Omental fat pad (tissue), 4 donors: ENCODE measurements around the gene CLASP1. TPM values are rescaled to one million over a fixed set of nuclear protein-coding genes. Genes with fewer than 3 reads are reported as not detected.
A peak's percentile ranks its signal among the peaks of the same experiment; 100 is the strongest.

Experiments
- ATAC-seq: fragments of 150-250 bp; one replicate; pipeline ENCODE4 v1.9.1; 2016; ENCODE audit warnings: mild to moderate bottlenecking, moderate library complexity; ENCODE audit not compliant: low FRiP score
- DNase-seq: peaks from one replicate; pipeline ENCODE4 v3.0.0-alpha.2; 2019; ENCODE audit warnings: low spot score
- total RNA-seq, 4 donors: library from RNA; depleted of rRNA; stranded (reverse); fragments of >200 nt; gene quantifications; one replicate each; pipeline ENCODE4 v1.1.0, GENCODE V29; 2016
- TF ChIP-seq, protein P1 (sequence below), 3 donors: fragments of 450-650 bp; IDR thresholded peaks; one replicate each; pipeline ENCODE4 v1.5.1; 2016 to 2017; ENCODE audit warnings: antibody characterized with exemption in 3 of 3, mild to moderate bottlenecking in 3 of 3, moderate library complexity in 2 of 3

Gene CLASP1
- total RNA-seq, 4 donors from 2014 or later: 56.2 to 114 (median 64.5) TPM

GRCh38 chr2:121362226-121362625 is 287.0 kb downstream of the CLASP1 start:
- DNase-seq (no peak), ATAC-seq (no peak)
- TF ChIP-seq, protein P1, sequence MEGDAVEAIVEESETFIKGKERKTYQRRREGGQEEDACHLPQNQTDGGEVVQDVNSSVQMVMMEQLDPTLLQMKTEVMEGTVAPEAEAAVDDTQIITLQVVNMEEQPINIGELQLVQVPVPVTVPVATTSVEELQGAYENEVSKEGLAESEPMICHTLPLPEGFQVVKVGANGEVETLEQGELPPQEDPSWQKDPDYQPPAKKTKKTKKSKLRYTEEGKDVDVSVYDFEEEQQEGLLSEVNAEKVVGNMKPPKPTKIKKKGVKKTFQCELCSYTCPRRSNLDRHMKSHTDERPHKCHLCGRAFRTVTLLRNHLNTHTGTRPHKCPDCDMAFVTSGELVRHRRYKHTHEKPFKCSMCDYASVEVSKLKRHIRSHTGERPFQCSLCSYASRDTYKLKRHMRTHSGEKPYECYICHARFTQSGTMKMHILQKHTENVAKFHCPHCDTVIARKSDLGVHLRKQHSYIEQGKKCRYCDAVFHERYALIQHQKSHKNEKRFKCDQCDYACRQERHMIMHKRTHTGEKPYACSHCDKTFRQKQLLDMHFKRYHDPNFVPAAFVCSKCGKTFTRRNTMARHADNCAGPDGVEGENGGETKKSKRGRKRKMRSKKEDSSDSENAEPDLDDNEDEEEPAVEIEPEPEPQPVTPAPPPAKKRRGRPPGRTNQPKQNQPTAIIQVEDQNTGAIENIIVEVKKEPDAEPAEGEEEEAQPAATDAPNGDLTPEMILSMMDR (IDR thresholded peaks at IDR 0.05): no peak

- TF ChIP-seq, protein P1 (IDR thresholded peaks at IDR 0.05): no peak
- peak; percentile 67 for ATAC-seq
- no peak for DNase-seq
These were observed 288.5 kb downstream of the CLASP1 start for GRCh38 chr2:121360566-121361300.

DNA sequence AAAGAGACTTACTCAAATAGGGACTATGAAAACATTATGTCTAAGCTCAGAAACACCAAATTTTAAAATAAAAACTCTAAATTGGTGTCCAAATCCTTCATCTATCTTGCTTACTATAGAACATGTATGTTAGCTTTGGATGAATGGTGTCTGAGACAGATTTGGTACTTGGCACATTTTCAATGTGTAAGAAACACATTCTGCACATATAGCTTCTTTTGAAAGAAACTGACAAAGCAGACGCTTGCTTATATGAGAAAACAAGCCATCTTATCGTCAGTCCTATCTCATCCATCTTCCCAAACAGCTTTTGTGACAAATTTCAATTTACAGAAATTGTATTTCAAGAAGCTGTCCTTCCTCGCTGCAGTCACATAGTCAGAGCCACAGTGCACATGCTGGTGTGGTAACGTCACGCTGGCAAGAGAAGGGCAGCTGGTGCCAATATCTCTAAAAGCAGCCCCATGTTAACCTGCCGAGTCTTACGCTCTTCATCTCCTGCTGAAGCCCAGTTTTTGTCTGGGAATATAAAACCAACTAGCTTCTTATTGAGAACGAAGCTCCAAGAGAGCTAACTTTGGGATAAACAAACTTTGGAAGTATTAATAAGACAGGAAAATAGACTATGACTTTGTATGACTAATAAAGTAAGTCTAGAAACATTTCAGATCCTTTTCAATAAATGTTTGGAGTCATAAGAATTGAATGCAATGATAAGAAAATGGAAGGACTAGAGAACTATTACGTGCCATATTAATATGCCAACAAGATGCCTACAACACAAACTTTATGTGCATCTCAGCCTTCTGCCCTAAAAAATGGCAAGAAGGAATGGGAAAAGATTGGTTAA is 289.3 kb downstream of the CLASP1 start:
- TF ChIP-seq, protein P1 (IDR thresholded peaks at IDR 0.05): no peak
- ATAC-seq (no peak), DNase-seq (no peak)

DNA sequence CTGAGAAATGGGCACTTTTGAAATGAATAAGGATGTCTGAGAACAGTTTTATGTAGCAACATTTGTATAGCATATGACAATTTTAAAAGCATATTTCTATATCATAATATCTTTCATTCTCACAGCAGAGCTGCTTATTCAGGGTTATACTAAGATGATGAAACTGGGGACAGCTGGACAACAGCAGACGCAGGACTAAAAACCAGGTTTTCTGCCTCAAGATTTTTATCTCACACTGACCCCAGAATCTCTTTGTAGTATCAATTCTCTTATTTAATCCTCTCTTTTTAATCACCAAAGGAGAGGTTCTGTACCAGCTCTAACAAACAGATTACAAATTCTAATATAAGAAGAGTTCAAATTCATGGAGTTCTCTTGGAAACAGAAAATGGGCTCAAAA is 290.1 kb downstream of the CLASP1 start:
- ATAC-seq (no peak), DNase-seq (no peak)
- TF ChIP-seq, protein P1 (IDR thresholded peaks at IDR 0.05): no peak

GRCh38 chr2:121358291-121358690 is 291.0 kb downstream of the CLASP1 start:
- ATAC-seq: no peak
- no peak for DNase-seq
- TF ChIP-seq, protein P1 (IDR thresholded peaks at IDR 0.05): no peak

DNA sequence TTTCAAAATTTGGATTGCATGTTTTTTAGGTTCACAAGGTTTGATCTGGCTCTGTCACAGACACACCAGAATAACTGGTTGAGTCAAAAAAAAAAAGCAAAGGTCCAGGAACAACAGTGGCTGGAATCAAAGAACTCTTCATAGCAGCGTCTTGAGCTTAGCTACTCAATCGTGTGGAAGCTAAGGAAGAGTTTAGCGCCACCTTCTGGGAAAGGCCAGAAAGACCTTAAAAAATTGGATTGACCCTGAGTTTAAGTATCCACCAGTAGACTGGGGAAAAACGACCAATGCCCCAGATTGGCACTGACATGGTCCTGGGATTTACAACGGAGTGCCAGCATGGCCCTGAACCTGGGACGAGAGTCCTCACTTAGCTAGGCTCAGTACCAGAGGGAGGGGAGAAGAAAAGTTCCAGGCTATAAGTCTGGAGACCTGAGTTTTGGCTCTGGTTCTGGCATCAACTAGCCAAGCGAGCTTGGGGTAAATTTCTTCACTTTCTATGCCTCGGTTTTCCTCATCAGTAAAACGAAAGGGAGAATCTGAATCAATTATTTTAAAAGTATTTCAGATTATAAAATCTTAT is 293.1 kb downstream of the CLASP1 start:
- TF ChIP-seq, protein P1 (IDR thresholded peaks at IDR 0.05): no peak
- ATAC-seq (no peak), DNase-seq (no peak)
